22Rv1 (cell line): Measurements from ENCODE around the gene APBA3.

Source experiments
- ZFX ChIP-seq: fragments of 450-650 bp; IDR thresholded peaks from 2 replicates; pipeline ENCODE4 v1.6.1; 2017; ENCODE audit warnings: antibody characterized with exemption, borderline replicate concordance
- TF ChIP-seq, protein P1 (sequence below): fragments of 450-650 bp; IDR thresholded peaks from 2 replicates; pipeline ENCODE4 v1.5.1; 2017; ENCODE audit warnings: mild to moderate bottlenecking

DNA sequence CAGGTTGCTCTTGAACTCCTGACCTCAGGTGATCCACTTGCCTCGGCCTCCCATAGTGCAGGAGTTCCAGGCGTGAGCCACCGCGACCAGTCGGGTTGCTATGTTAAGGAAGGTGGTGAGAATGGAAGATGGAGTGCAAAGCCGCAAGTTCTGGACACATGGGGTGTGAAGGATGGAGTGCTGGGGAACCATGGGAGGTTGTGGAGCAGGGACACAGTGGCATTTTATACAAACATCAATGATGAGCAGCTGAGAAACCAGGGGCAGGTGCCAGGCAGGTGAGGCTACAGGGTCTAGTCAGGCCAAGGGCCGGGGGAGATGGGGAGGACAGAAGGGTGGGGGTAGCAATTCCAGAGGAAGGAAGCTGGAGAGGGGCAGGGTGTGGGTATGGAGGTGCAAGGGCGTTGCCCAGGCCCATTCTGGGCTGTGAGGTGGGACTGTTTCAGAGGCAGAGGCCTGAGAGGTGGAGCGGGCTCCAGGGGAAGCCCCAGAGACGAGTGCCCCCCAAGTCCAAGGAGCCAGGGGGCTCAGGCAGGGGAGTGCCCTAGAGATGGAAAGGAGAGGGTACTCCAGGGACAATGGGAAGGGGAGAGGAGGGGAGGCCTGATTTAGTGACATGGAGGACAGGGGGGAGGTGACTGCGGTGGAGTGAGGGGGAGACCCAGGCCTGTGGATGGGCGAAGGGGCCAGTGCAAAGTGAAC is 12.5 kb upstream of the APBA3 start:
- TF ChIP-seq, protein P1, sequence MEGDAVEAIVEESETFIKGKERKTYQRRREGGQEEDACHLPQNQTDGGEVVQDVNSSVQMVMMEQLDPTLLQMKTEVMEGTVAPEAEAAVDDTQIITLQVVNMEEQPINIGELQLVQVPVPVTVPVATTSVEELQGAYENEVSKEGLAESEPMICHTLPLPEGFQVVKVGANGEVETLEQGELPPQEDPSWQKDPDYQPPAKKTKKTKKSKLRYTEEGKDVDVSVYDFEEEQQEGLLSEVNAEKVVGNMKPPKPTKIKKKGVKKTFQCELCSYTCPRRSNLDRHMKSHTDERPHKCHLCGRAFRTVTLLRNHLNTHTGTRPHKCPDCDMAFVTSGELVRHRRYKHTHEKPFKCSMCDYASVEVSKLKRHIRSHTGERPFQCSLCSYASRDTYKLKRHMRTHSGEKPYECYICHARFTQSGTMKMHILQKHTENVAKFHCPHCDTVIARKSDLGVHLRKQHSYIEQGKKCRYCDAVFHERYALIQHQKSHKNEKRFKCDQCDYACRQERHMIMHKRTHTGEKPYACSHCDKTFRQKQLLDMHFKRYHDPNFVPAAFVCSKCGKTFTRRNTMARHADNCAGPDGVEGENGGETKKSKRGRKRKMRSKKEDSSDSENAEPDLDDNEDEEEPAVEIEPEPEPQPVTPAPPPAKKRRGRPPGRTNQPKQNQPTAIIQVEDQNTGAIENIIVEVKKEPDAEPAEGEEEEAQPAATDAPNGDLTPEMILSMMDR: no peak
- no peak for TF ChIP-seq ZFX
